Ishikawa (cell line): ENCODE measurements around the gene KLK10.

Source experiments
- CEBPB ChIP-seq: IDR thresholded peaks from 2 replicates; pipeline ENCODE4 v1.6.1; 2012
- CREB1 ChIP-seq: IDR thresholded peaks from 2 replicates; pipeline ENCODE4 v1.6.1; 2012; ENCODE audit warnings: low read depth
- EGR1 ChIP-seq: IDR thresholded peaks from 2 replicates; pipeline ENCODE4 v1.6.1; 2012
- EP300 ChIP-seq: IDR thresholded peaks from 2 replicates; pipeline ENCODE4 v1.6.1; 2012; ENCODE audit warnings: borderline replicate concordance
- FOXM1 ChIP-seq: IDR thresholded peaks from 2 replicates; pipeline ENCODE4 v1.6.1; 2012; ENCODE audit warnings: low read depth, borderline replicate concordance
- NFIC ChIP-seq: IDR thresholded peaks from 2 replicates; pipeline ENCODE4 v1.6.1; 2012
- RAD21 ChIP-seq: IDR thresholded peaks from 2 replicates; pipeline ENCODE4 v1.6.1; 2012; ENCODE audit warnings: low read depth
- TAF1 ChIP-seq: IDR thresholded peaks from 2 replicates; pipeline ENCODE4 v1.6.1; 2012; ENCODE audit warnings: low read depth, mild to moderate bottlenecking
- TCF12 ChIP-seq: IDR thresholded peaks from 2 replicates; pipeline ENCODE4 v1.6.1; 2012; ENCODE audit warnings: low read depth
- TEAD4 ChIP-seq: IDR thresholded peaks from 2 replicates; pipeline ENCODE4 v1.6.1; 2012
- YY1 ChIP-seq: IDR thresholded peaks from 2 replicates; pipeline ENCODE4 v1.6.1; 2012; ENCODE audit warnings: low read depth

GRCh38 chr19:51027873-51028272 is 8.4 kb upstream of the KLK10 start:
- TF ChIP-seq CREB1 (no peak), CEBPB (no peak), NFIC (no peak), YY1 (no peak), RAD21 (no peak), FOXM1 (no peak), TAF1 (no peak), EP300 (no peak), TEAD4 (no peak), TCF12 (no peak), EGR1 (no peak)
